IMR-90 (cell line): Measurements from ENCODE around the gene CERK. TPM values are rescaled to one million over a fixed set of nuclear protein-coding genes. Genes with fewer than 3 reads are reported as not detected.

Experiments
- ATAC-seq: fragments of 200-7000 bp; cut with Tn5 transposase; 2 replicates; pipeline ENCODE4 v1.9.1; 2020; ENCODE audit warnings: low read depth, mild to moderate bottlenecking, moderate library complexity
- BruUV-seq: library from RNA; stranded (reverse); fragments of 400-500 nt; replicated peaks from 2 replicates; lab custom pipeline; 2021; lab: Mats Ljungman, UMichigan
- CTCF ChIA-PET: fragments of 300-600 bp; formaldehyde crosslinking; extraction: SDS; loops from one replicate; lab custom pipeline; 2021; ENCODE audit warnings: antibody characterized with exemption; lab: Yijun Ruan, JAX
- POLR2A ChIA-PET: fragments of 300-600 bp; sonication (Branson Sonifier 250); formaldehyde crosslinking; loops from one replicate; lab custom pipeline; 2022; ENCODE audit warnings: antibody characterized with exemption; ENCODE audit not compliant: unreplicated experiment; lab: Charles Lee
- DNase-seq: peaks from one replicate; pipeline ENCODE4 v3.0.0; 2013
- H2AFZ ChIP-seq: replicated peaks from 2 replicates; pipeline ENCODE3; 2013; ENCODE audit warnings: low read length, mild to moderate bottlenecking; ENCODE audit not compliant: poor library complexity
- H2AK5ac ChIP-seq: 2 replicates; pipeline ENCODE4 v1.6.1; 2013; ENCODE audit warnings: low read depth, low read length, inconsistent platforms
- H2AK9ac ChIP-seq: replicated peaks from 2 replicates; pipeline ENCODE3; 2013; ENCODE audit warnings: mild to moderate bottlenecking, low read depth, low read length, moderate library complexity; ENCODE audit not compliant: poor library complexity
- H2BK120ac ChIP-seq: 2 replicates; pipeline ENCODE4 v1.6.1; 2013; ENCODE audit warnings: low read depth, low read length, inconsistent platforms
- H2BK15ac ChIP-seq: 3 replicates; pipeline ENCODE4 v1.6.1; 2013; ENCODE audit warnings: low read depth, low read length, inconsistent platforms
- H2BK20ac ChIP-seq: 2 replicates; pipeline ENCODE4 v1.6.1; 2013; ENCODE audit warnings: low read depth, mild to moderate bottlenecking, inconsistent platforms, low read length, moderate library complexity
- H2BK5ac ChIP-seq: 2 replicates; pipeline ENCODE4 v1.6.1; 2013; ENCODE audit warnings: mild to moderate bottlenecking, low read depth, low read length, inconsistent platforms; ENCODE audit not compliant: poor library complexity, severe bottlenecking
- H3K14ac ChIP-seq: replicated peaks from 2 replicates; pipeline ENCODE4 v1.6.1; 2013; ENCODE audit warnings: low read depth, low read length, inconsistent platforms
- H3K18ac ChIP-seq: 2 replicates; pipeline ENCODE4 v1.6.1; 2013; ENCODE audit warnings: low read depth, low read length, control low read depth
- H3K23ac ChIP-seq: 2 replicates; pipeline ENCODE4 v1.6.1; 2013; ENCODE audit warnings: low read depth, low read length, inconsistent platforms
- H3K27ac ChIP-seq: 2 replicates; pipeline ENCODE4 v1.5.1; 2013; ENCODE audit warnings: mild to moderate bottlenecking, control low read depth, low read length; ENCODE audit not compliant: insufficient read depth
- H3K27me3 ChIP-seq: 2 replicates; pipeline ENCODE4 v1.6.1; 2013; ENCODE audit warnings: low read length; ENCODE audit not compliant: control insufficient read depth, insufficient read depth
- H3K36me3 ChIP-seq: 2 replicates; pipeline ENCODE4 v1.6.1; 2013; ENCODE audit warnings: low read length, mixed read lengths; ENCODE audit not compliant: control insufficient read depth, insufficient read depth
- H3K4ac ChIP-seq: 2 replicates; pipeline ENCODE4 v1.6.1; 2013; ENCODE audit warnings: low read depth, low read length, inconsistent platforms
- H3K4me1 ChIP-seq: 2 replicates; pipeline ENCODE4 v1.6.1; 2013; ENCODE audit warnings: low read length, mixed read lengths; ENCODE audit not compliant: control insufficient read depth, insufficient read depth
- H3K4me2 ChIP-seq: 2 replicates; pipeline ENCODE4 v1.6.1; 2013; ENCODE audit warnings: low read depth, mild to moderate bottlenecking, control low read depth, low read length, moderate library complexity
- H3K4me3 ChIP-seq: 2 replicates; pipeline ENCODE4 v1.5.1; 2013; ENCODE audit warnings: low read depth, mild to moderate bottlenecking, control low read depth, low read length, moderate library complexity; ENCODE audit not compliant: insufficient read depth
- H3K56ac ChIP-seq: 2 replicates; pipeline ENCODE4 v1.6.1; 2013; ENCODE audit warnings: low read length, inconsistent platforms; ENCODE audit not compliant: insufficient read depth; ENCODE audit errors: extremely low read depth
- H3K79me1 ChIP-seq, 2 experiments: 2 replicates each; pipeline ENCODE4 v1.6.1; 2013; ENCODE audit warnings: low read length in 2 of 2, inconsistent platforms in 1 of 2, low read depth in 1 of 2
- H3K9ac ChIP-seq: 2 replicates; pipeline ENCODE4 v1.6.1; 2013; ENCODE audit warnings: low read depth, low read length, control low read depth
- H3K9me1 ChIP-seq: 2 replicates; pipeline ENCODE4 v1.6.1; 2013; ENCODE audit warnings: low read length, inconsistent platforms; ENCODE audit not compliant: insufficient read depth
- H3K9me3 ChIP-seq: 2 replicates; pipeline ENCODE4 v1.6.1; 2013; ENCODE audit warnings: low read length; ENCODE audit not compliant: control insufficient read depth, insufficient read depth
- H4K20me1 ChIP-seq: 2 replicates; pipeline ENCODE4 v1.6.1; 2013; ENCODE audit warnings: low read length, inconsistent platforms; ENCODE audit not compliant: insufficient read depth
- H4K5ac ChIP-seq: 2 replicates; pipeline ENCODE4 v1.6.1; 2013; ENCODE audit warnings: mild to moderate bottlenecking, low read depth, low read length, control low read depth
- H4K8ac ChIP-seq, 2 experiments: 2 replicates each; pipeline ENCODE4 v1.6.1; 2013; ENCODE audit warnings: low read depth in 2 of 2, low read length in 2 of 2, control low read depth in 1 of 2, inconsistent platforms in 1 of 2
- H4K91ac ChIP-seq: 2 replicates; pipeline ENCODE4 v1.6.1; 2013; ENCODE audit warnings: low read depth, low read length, inconsistent platforms; ENCODE audit not compliant: insufficient read depth
- CEBPB ChIP-seq: IDR thresholded peaks from 2 replicates; pipeline ENCODE4 v1.6.1; 2012; ENCODE audit warnings: low read depth, low read length, improper control_type of control experiment
- CHD1 ChIP-seq: IDR thresholded peaks from 2 replicates; pipeline ENCODE4 v1.6.1; 2012; ENCODE audit warnings: low read depth, low read length, improper control_type of control experiment
- MAZ ChIP-seq: IDR thresholded peaks from 2 replicates; pipeline ENCODE4 v1.6.1; 2012; ENCODE audit warnings: low read depth, mild to moderate bottlenecking, low read length, improper control_type of control experiment, moderate library complexity, borderline replicate concordance
- NFE2L2 ChIP-seq: fragments of 150-350 bp; IDR thresholded peaks from 2 replicates; pipeline ENCODE4 v1.6.1; 2016; ENCODE audit warnings: low read depth, mild to moderate bottlenecking, low read length
- POLR2A ChIP-seq: IDR thresholded peaks from 2 replicates; pipeline ENCODE4 v1.6.1; 2012; ENCODE audit warnings: mild to moderate bottlenecking, low read depth, low read length
- RCOR1 ChIP-seq: IDR thresholded peaks from 2 replicates; pipeline ENCODE4 v1.6.1; 2012; ENCODE audit warnings: mild to moderate bottlenecking, low read length, improper control_type of control experiment; ENCODE audit not compliant: insufficient replicate concordance
- RFX5 ChIP-seq: IDR thresholded peaks from 2 replicates; pipeline ENCODE4 v1.8.0; 2012; ENCODE audit warnings: low read depth, mild to moderate bottlenecking, low read length, moderate library complexity
- WGBS, 2 experiments: methylation state at CpG; one replicate each; pipeline versions ENCODE4 v1.1.5 to v1.1.7; 2013; ENCODE audit warnings: missing lambda C conversion rate in 2 of 2; ENCODE audit not compliant: insufficient read length in 1 of 2; ENCODE audit errors: extremely low coverage in 2 of 2; 5-methylcytosine and 5-hydroxymethylcytosine counted together
- dilution Hi-C: fragments of 300-500 bp; cut with HindIII; formaldehyde crosslinking; loops from one replicate; pipeline ENCODE4 v1.14.3; 2018; ENCODE audit warnings: low sequenced_read_pairs; ENCODE audit not compliant: unreplicated experiment
- in situ Hi-C: fragments of 300-500 bp; cut with MboI; formaldehyde crosslinking; loops from 3 replicates; pipeline ENCODE4 v1.14.3; 2019; ENCODE audit warnings: low sequenced_read_pairs, inconsistent platforms, mixed read lengths
- intact Hi-C: fragments of 100-400 bp; cut with micrococcal nuclease; formaldehyde crosslinking; loops from 2 replicates; pipeline ENCODE4 v1.10.0; 2022
- polyA plus RNA-seq, 3 experiments: library from polyadenylated mRNA; depleted of rRNA; stranded (reverse); fragments of >200 nt; gene quantifications; 2 replicates each; pipeline ENCODE4 v1.2.3, GENCODE V29; 2012; ENCODE audit warnings: low replicate concordance in 1 of 3
- total RNA-seq: library from RNA; depleted of rRNA; stranded (reverse); fragments of >200 nt; gene quantifications from 2 replicates; pipeline ENCODE4 v1.2.3, GENCODE V29; 2012

Gene CERK
- total and polyA plus RNA-seq, 2 of the 4 experiments (the other 2 are of a cell fraction): 25.3 to 38.7 TPM

DNA sequence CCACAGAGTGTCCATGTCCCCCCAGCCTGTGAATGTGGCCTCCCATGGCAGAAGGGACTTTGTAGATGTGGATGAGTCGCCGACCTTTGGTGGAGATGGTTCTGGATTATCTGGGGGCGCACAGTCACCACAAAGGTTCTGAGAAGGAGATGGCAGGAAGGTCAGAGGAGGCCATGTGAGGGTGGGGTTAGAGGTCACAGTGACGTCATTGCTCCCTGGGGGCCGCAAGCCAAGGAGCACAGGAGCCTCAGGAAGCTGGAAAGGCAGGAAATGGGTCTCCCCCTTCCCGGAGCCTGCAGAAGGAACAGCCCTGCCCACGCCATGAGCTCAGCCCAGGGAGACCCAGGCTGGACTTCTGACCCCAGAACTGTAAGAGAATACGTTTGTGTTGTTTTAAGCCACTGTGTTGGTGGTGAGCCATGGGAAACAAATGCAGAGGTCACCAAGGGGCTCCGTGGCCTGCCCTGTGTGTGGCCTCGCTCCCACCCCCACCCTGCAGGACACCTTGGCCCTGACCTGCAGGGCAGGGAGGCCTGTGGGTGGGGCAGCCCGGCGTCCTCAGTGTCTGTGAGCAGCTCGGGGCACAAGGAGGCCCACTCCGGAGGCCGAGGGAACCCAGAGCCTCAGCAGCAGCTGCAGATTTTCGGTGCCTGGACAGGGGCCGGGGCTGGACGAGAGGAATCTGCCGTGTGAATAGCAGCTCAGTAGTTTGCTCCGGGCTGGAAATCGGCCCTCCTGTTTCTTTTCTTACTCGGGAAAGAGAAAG lies 85.8 kb downstream of the CERK start:
- Histone ChIP-seq H3K23ac (no peak overlapping the region), H3K4me1 (peaks cover 25% of the 10 kb centered on the region), H3K9me3 (no peaks in the 10 kb centered on the region), H4K20me1 (peaks cover 15% of the 10 kb centered on the region), H2BK20ac (no peak overlapping the region), H3K18ac (0 out of 2 replicates have a peak overlapping the region, but pooled peaks have one; percentile 14), H3K14ac (no peak overlapping the region), H3K9ac (no peak overlapping the region), H2BK120ac (no peak overlapping the region; the same call in 1 of the 2 replicates), H3K4me3 (no peak overlapping the region), H4K5ac (no peak overlapping the region; the same call in 1 of the 2 replicates), H3K4ac (no peak overlapping the region), H2BK15ac (no peak overlapping the region), H3K79me1 (peaks cover 2 to 3% of the 10 kb centered on the region in 2 experiments; a peak in 1 of 4 replicates), H3K27me3 (no peaks in the 10 kb centered on the region), H2AK9ac (peak overlapping the region; percentile 28), H2AK5ac (peak overlapping the region; percentile 71), H3K9me1 (peaks cover 6% of the 10 kb centered on the region; the same call in 1 of the 2 replicates), H3K27ac (no peak overlapping the region), H3K4me2 (no peak overlapping the region; the same call in 1 of the 2 replicates), H2AFZ (no peak overlapping the region), H3K36me3 (peaks cover 2% of the 10 kb centered on the region; the same call in 1 of the 2 replicates), H3K56ac (no peak overlapping the region), H4K91ac (peak overlapping the region; percentile 49; the same call in 1 of the 2 replicates), H2BK5ac (no peak overlapping the region), H4K8ac (no peak overlapping the region)
- 64% methylated on average over 13 of the region's 22 CpGs; no CpG with 5 or more reads in 1 of the 2 experiments for WGBS, 2 experiments
- POLR2A ChIA-PET: no interaction called here
- BruUV-seq: no TSS peak
- dilution Hi-C loops (no loop called here), intact Hi-C loops (no loop called here), in situ Hi-C loops (no loop called here)
- TF ChIP-seq CEBPB: no peak
- no peak for TF ChIP-seq CHD1
- no peak for TF ChIP-seq POLR2A
- TF ChIP-seq NFE2L2: no peak
- 0 out of 2 replicates have a peak, but pooled peaks have one; percentile 42 for TF ChIP-seq MAZ
- TF ChIP-seq RFX5: no peak
- TF ChIP-seq RCOR1: no peak
- CTCF ChIA-PET: interaction anchor here (0.9 kb wide), 1 partner anchor 74 kb away, joined by 3 read pairs; no protein-coding TSS in a partner anchor
- peak; percentile 28 for DNase-seq
- ATAC-seq: no peak
